Chondrocyte (in vitro differentiated cells): ENCODE data around the gene OSBPL3. TPM values are rescaled to one million over a fixed set of nuclear protein-coding genes. Genes with fewer than 3 reads are reported as not detected.

Source experiments
- DNase-seq: peaks from one replicate; pipeline ENCODE4 v3.0.0; 2021; ENCODE audit warnings: mixed read lengths, low spot score
- H3K27ac Mint-ChIP-seq: one replicate; pipeline ENCODE4 v1.8.0; 2021; ENCODE audit warnings: mild to moderate bottlenecking, moderate library complexity, mixed read lengths; ENCODE audit not compliant: unreplicated experiment
- H3K27me3 Mint-ChIP-seq: 2 replicates; pipeline ENCODE4 v1.8.0; 2021; ENCODE audit warnings: low read depth, mixed read lengths
- H3K36me3 Mint-ChIP-seq: 2 replicates; pipeline ENCODE4 v1.8.0; 2021; ENCODE audit warnings: low read depth, mixed read lengths
- H3K4me1 Mint-ChIP-seq: 2 replicates; pipeline ENCODE4 v1.8.0; 2021; ENCODE audit warnings: low read depth, mild to moderate bottlenecking, mixed read lengths
- H3K4me3 Mint-ChIP-seq: one replicate; pipeline ENCODE4 v1.8.0; 2021; ENCODE audit warnings: mild to moderate bottlenecking, moderate library complexity, mixed read lengths; ENCODE audit not compliant: unreplicated experiment
- H3K9me3 Mint-ChIP-seq: 2 replicates; pipeline ENCODE4 v1.8.0; 2021; ENCODE audit warnings: low read depth, mixed read lengths
- total RNA-seq: library from RNA; stranded (reverse); gene quantifications from 3 replicates; pipeline ENCODE4 v1.2.1, GENCODE V29; 2021
- TF ChIP-seq, protein P1 (sequence below): fragments of 200-600 bp; sonication (generic); IDR thresholded peaks from 2 replicates; pipeline ENCODE4 v1.5.0; 2021; ENCODE audit warnings: antibody characterized with exemption, mild to moderate bottlenecking, moderate library complexity

Gene OSBPL3
- total RNA-seq, 1 donor from 2014 or later, result 5.7 TPM

DNA sequence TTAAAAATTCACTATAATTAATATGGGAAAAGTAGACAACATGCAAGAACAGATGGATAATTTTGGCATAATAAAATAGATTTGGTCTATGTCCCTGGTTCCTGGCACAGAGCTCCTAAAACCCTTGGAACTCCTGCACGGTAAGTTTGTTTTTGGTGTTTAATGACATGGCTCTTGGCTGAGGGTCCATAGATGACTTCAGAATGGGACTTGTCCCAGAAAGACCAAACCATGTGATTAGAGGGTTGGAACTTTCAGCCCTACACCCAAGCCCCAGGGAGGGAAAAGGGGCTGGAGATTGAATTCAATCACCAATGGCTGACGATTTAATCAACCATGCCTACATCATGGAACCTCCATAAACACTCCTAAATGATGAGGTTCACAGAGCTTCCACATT, 210.1 kb downstream of the OSBPL3 start:
- H3K9me3 Mint-ChIP-seq, result peaks cover 6% of the 10 kb centered on the region

DNA sequence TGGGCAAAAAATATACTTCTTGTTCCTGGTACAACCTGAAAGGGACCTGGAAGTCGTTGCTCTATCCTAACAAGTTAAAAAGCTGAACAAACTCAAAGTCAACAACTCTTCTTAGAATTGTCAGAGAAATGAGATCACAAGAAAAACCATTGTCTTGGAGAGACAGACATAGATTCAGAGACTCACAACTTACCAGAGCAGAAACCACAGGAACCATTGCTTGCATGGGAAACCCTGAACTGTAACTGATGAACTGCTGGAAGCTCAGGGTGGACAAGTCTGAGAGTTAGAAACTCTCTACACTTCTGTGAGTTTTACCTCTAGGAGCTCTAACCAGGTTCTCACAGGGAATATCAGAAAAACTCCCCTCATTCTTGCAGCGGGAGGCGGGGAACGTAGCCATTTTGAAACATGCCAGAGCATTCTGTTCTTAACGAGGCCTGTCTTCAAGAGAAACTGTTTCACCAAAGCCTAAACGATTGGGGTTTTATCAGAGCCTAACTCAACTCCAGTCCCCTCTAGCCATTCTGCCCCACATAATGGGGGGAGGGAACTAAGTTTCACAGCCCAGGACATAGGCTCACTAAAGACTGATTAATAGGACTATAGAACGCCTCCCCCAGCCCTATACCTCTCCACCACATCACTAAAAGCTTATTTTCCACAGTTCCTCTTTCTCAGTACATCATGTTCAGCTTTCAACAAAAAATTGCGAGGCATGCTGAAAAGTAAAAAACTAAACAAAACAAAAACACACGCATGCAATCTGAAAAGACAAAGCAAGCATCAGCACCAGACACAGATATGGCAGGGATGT, 210.8 kb downstream of the OSBPL3 start:
- Mint-ChIP-seq H3K36me3 (no peaks in the 10 kb centered on the region), H3K27ac (no peak overlapping the region), H3K4me1 (peaks cover 8% of the 10 kb centered on the region), H3K4me3 (no peak overlapping the region), H3K9me3 (peaks cover 6% of the 10 kb centered on the region), H3K27me3 (peaks cover 2% of the 10 kb centered on the region)
- no peak for DNase-seq
- TF ChIP-seq, protein P1, sequence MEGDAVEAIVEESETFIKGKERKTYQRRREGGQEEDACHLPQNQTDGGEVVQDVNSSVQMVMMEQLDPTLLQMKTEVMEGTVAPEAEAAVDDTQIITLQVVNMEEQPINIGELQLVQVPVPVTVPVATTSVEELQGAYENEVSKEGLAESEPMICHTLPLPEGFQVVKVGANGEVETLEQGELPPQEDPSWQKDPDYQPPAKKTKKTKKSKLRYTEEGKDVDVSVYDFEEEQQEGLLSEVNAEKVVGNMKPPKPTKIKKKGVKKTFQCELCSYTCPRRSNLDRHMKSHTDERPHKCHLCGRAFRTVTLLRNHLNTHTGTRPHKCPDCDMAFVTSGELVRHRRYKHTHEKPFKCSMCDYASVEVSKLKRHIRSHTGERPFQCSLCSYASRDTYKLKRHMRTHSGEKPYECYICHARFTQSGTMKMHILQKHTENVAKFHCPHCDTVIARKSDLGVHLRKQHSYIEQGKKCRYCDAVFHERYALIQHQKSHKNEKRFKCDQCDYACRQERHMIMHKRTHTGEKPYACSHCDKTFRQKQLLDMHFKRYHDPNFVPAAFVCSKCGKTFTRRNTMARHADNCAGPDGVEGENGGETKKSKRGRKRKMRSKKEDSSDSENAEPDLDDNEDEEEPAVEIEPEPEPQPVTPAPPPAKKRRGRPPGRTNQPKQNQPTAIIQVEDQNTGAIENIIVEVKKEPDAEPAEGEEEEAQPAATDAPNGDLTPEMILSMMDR, result no peak

More for the DNA sequence above, 210.1 kb downstream of the OSBPL3 start:
- H3K4me3 Mint-ChIP-seq, result no peak overlapping the region
- no peak overlapping the region for H3K27ac Mint-ChIP-seq
- H3K36me3 Mint-ChIP-seq, result no peaks in the 10 kb centered on the region
- peaks cover 2% of the 10 kb centered on the region for H3K27me3 Mint-ChIP-seq
- no peak for DNase-seq
- peaks cover 10% of the 10 kb centered on the region for H3K4me1 Mint-ChIP-seq
- TF ChIP-seq, protein P1, result no peak

DNA sequence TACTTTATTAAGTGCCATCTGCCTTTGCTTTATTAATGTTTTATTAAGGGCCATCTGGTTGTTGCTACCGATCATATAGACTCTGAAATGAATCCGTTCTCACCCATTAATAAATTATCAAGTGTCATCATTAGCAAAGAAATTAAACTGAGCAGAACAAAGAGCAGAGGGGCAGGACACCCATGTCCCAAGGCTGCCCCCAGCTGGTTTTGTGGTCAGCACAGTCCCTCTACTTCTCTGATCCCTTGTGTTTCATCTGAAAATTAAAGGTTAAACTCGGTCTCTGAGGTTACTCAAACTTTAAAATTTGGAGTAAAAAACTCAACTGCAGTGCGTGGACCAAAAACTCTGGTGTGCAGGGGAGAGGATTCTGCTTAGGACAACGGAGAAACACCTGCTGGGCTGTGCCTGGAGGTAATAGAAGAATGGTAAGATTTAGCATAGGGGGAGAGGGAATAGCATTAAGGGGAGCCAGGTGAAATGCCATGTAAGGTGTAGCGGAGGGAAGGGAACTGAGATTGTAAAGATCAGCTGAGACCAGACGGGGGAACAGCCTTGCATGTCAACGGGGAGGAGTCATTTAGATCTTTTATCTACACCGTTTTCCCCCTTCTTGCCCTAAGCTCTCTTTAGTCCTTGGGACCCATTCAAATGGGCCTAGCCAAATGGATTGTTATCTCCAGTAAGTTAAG, 212.0 kb downstream of the OSBPL3 start:
- Mint-ChIP-seq H3K4me1 (no peaks in the 10 kb centered on the region), H3K27ac (no peak overlapping the region), H3K4me3 (no peak overlapping the region), H3K9me3 (peaks cover 6% of the 10 kb centered on the region), H3K36me3 (no peaks in the 10 kb centered on the region), H3K27me3 (peaks cover 2% of the 10 kb centered on the region)
- TF ChIP-seq, protein P1, result peak; percentile 34
- DNase-seq, result no peak

DNA sequence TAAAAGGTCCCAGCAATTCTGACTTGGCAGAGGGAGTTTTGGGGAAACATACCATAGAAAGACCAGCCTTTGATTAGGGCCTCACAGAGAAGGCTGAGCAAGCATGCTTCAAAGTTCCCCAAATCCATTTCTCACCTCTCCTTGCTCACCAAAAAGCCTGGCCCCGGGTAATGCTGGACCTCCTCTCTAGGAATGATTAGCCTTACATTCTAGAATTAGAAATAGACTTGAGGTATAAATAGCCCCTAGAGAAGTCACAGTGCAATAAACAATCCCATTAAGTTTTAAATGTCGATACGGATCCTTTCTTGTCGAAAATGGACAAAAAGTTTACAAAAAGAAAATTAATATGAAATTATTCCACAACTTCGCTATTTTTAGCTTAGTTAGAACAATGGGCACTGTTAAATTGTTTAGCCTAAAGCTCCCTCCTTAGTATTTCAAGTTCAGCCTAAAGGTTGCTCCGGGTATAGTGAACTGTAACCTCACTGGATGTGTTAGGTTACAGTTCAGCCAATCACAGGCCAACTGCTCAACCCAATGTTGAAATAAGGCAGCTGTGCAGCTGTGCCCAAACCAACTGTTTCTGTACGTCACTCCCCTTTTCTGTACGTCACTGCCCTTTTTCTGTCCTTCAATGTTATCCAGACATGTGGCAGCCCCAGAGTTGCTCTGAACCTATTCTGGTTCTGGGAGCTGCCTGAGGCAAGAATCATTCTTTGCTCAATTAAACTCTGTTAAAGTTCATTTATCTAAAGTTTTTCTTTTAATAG, 214.8 kb downstream of the OSBPL3 start:
- H3K4me1 Mint-ChIP-seq, result no peaks in the 10 kb centered on the region
- no peak for DNase-seq
- TF ChIP-seq, protein P1, result no peak
- no peaks in the 10 kb centered on the region for H3K36me3 Mint-ChIP-seq
- no peak overlapping the region for H3K4me3 Mint-ChIP-seq
- H3K27me3 Mint-ChIP-seq, result peaks cover 2% of the 10 kb centered on the region
- H3K27ac Mint-ChIP-seq, result no peak overlapping the region
- H3K9me3 Mint-ChIP-seq, result peaks cover 3% of the 10 kb centered on the region

DNA sequence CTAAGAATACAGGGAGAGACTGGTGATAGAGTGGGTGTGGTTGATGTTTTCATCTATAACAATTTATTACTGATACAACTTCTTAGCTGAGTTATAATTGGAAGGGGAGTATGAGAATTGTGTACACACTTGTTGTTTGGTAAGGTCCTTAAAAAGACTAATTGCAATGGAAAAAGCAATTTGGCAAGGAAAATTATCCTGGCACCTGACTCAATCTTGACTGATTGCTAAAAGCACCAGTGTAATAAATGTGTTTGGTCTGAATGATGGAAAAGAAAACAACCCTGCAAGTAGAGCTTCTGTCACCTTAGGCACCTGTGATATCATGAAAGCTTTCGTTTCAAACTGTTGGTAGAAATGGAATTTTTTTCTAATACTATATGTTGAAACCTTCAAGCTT, 216.0 kb downstream of the OSBPL3 start:
- no peak overlapping the region for H3K4me3 Mint-ChIP-seq
- DNase-seq, result no peak
- TF ChIP-seq, protein P1, result no peak
- H3K27me3 Mint-ChIP-seq, result peaks cover 2% of the 10 kb centered on the region
- H3K9me3 Mint-ChIP-seq, result peaks cover 3% of the 10 kb centered on the region
- no peaks in the 10 kb centered on the region for H3K4me1 Mint-ChIP-seq
- H3K36me3 Mint-ChIP-seq, result no peaks in the 10 kb centered on the region
- no peak overlapping the region for H3K27ac Mint-ChIP-seq
